OCI-LY1 (cell line): Measurements from ENCODE around the gene COMMD10.

Experiments used
- H2AFZ ChIP-seq: fragments of 200-600 bp; sonication (generic), shearing (Covaris generic); 2 replicates; pipeline ENCODE4 v1.6.0; 2014; ENCODE audit warnings: antibody characterized with exemption, mild to moderate bottlenecking, low read length
- H3F3A ChIP-seq: fragments of 200-600 bp; sonication (generic), shearing (Covaris generic); 2 replicates; pipeline ENCODE4 v1.6.0; 2014; ENCODE audit warnings: mild to moderate bottlenecking, antibody characterized with exemption, low read length, moderate library complexity; ENCODE audit not compliant: insufficient read depth
- H3K27ac ChIP-seq: fragments of 200-600 bp; sonication (generic); 2 replicates; pipeline ENCODE4 v1.5.1; 2014; ENCODE audit warnings: low read length, mixed run types, mild to moderate bottlenecking, low read depth; ENCODE audit not compliant: poor library complexity, severe bottlenecking
- H3K27me3 ChIP-seq: fragments of 200-600 bp; sonication (generic); 2 replicates; pipeline ENCODE4 v1.6.0; 2014; ENCODE audit warnings: antibody characterized with exemption, mild to moderate bottlenecking, low read length, moderate library complexity; ENCODE audit not compliant: insufficient read depth
- H3K36me3 ChIP-seq: fragments of 200-600 bp; sonication (generic); 2 replicates; pipeline ENCODE4 v1.6.1; 2014; ENCODE audit warnings: mild to moderate bottlenecking, antibody characterized with exemption, low read length, moderate library complexity, mixed read lengths; ENCODE audit not compliant: insufficient read depth
- H3K4me1 ChIP-seq: fragments of 200-600 bp; sonication (generic); 2 replicates; pipeline ENCODE4 v1.5.1; 2014; ENCODE audit warnings: mild to moderate bottlenecking, low read length, moderate library complexity; ENCODE audit not compliant: insufficient read depth, severe bottlenecking
- H3K4me2 ChIP-seq: fragments of 200-600 bp; sonication (generic), shearing (Covaris generic); 2 replicates; pipeline ENCODE4 v1.6.1; 2014; ENCODE audit warnings: low read length
- H3K4me3 ChIP-seq: fragments of 200-600 bp; sonication (generic); 2 replicates; pipeline ENCODE4 v1.5.1; 2014; ENCODE audit warnings: low read length, low read depth, mild to moderate bottlenecking, mixed read lengths; ENCODE audit not compliant: poor library complexity, severe bottlenecking
- H3K79me2 ChIP-seq: fragments of 200-600 bp; shearing (Covaris generic); 2 replicates; pipeline ENCODE4 v1.6.1; 2016; ENCODE audit warnings: mixed run types, low read length, mixed read lengths; ENCODE audit not compliant: insufficient read depth
- H3K9ac ChIP-seq: fragments of 200-600 bp; sonication (generic), shearing (Covaris generic); 2 replicates; pipeline ENCODE4 v1.6.1; 2014; ENCODE audit warnings: mild to moderate bottlenecking, low read length, mixed read lengths
- H3K9me2 ChIP-seq: fragments of 200-600 bp; sonication (generic), shearing (Covaris generic); 2 replicates; pipeline ENCODE4 v1.6.1; 2014; ENCODE audit warnings: low read depth, mild to moderate bottlenecking, low read length, mixed read lengths
- H3K9me3 ChIP-seq: fragments of 200-600 bp; shearing (Covaris generic); 2 replicates; pipeline ENCODE4 v1.6.1; 2014; ENCODE audit warnings: low read length, mixed read lengths
- H4K20me1 ChIP-seq: fragments of 200-600 bp; sonication (generic), shearing (Covaris generic); 2 replicates; pipeline ENCODE4 v1.6.0; 2016; ENCODE audit warnings: mild to moderate bottlenecking, low read length; ENCODE audit not compliant: insufficient read depth
- EZH2 ChIP-seq: fragments of 200-600 bp; sonication (generic), shearing (Covaris generic); IDR thresholded peaks from 2 replicates; pipeline ENCODE4 v1.8.0; 2017; ENCODE audit warnings: borderline replicate concordance, mixed run types, mild to moderate bottlenecking, antibody characterized with exemption, low read length, moderate library complexity, mixed read lengths
- TF ChIP-seq, protein P1 (sequence below): fragments of 200-600 bp; sonication (generic), shearing (Covaris generic); IDR thresholded peaks from 2 replicates; pipeline ENCODE4 v1.5.1; 2017; ENCODE audit warnings: mild to moderate bottlenecking, antibody characterized with exemption, low read length, moderate library complexity, mixed read lengths

Gene COMMD10

DNA sequence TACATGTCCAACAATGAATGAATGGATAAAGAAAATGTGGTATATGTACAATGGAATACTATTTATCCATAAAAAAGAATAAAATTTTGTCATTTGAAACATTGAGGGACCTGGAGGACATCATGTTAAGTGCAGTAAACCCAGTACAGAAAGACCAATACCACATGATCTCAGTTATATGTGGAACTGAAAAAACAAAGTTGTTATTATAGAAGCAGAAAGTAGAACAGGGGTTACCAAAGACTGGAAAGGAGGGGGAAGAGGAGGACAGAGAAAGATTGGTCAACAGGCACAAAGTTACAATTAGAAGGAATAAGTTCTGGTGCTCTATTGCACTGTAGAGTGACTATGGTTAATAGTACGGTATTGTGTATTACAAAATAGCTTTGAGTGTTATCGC is 256.0 kb downstream of the COMMD10 start:
- Histone ChIP-seq H3K9ac (no peak overlapping the region), H3K36me3 (no peaks in the 10 kb centered on the region), H3K4me3 (no peak overlapping the region), H3K27ac (no peak overlapping the region), H3F3A (no peaks in the 10 kb centered on the region), H4K20me1 (no peaks in the 10 kb centered on the region), H3K4me1 (no peaks in the 10 kb centered on the region), H3K79me2 (no peaks in the 10 kb centered on the region), H3K27me3 (no peaks in the 10 kb centered on the region), H3K4me2 (no peak overlapping the region), H2AFZ (no peak overlapping the region), H3K9me3 (no peaks in the 10 kb centered on the region), H3K9me2 (no peaks in the 10 kb centered on the region)
- TF ChIP-seq, protein P1, sequence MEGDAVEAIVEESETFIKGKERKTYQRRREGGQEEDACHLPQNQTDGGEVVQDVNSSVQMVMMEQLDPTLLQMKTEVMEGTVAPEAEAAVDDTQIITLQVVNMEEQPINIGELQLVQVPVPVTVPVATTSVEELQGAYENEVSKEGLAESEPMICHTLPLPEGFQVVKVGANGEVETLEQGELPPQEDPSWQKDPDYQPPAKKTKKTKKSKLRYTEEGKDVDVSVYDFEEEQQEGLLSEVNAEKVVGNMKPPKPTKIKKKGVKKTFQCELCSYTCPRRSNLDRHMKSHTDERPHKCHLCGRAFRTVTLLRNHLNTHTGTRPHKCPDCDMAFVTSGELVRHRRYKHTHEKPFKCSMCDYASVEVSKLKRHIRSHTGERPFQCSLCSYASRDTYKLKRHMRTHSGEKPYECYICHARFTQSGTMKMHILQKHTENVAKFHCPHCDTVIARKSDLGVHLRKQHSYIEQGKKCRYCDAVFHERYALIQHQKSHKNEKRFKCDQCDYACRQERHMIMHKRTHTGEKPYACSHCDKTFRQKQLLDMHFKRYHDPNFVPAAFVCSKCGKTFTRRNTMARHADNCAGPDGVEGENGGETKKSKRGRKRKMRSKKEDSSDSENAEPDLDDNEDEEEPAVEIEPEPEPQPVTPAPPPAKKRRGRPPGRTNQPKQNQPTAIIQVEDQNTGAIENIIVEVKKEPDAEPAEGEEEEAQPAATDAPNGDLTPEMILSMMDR = no peak
- no peak for TF ChIP-seq EZH2
